Stimulated activated CD4-positive, alpha-beta T cell treated with anti-CD3 and anti-CD28 coated beads, Interleukin-1b, Interleukin-23, amount 100 ng/mL, for 4 hours (primary cell): ENCODE results near the gene PLXNB3.
"Not testable (repeated sequence)": the region's sequence is repeated elsewhere in the genome, so short reads cannot be mapped to it uniquely, and the experiment has no call there.

Experiments
- DNase-seq, 2 donors: peaks; one replicate each; pipeline ENCODE4 v3.0.0-alpha.2; 2020; ENCODE audit warnings: low read depth in 2 of 2

The PLXNB3 gene

DNA sequence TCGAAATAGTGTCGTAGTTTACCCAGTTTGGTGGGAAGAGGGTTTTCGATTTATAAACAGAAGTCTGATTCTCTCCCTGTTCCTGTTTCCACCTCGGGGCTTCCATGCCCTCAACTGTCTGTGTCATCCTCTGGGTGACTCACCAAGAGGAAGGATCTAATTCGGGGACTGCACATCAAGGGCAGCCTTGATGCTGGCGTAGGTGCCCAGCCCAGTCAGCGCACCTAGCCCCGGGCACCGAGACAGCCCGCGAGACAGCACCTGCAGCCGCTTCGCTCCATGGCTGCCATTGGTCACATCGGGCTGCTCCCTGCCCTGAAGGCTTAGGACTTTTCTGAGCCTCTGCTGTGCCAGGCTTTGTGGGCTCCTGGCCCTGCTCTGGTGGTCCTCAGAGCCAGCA lies 31.6 kb upstream of the PLXNB3 start:
- DNase-seq: no peak

DNA sequence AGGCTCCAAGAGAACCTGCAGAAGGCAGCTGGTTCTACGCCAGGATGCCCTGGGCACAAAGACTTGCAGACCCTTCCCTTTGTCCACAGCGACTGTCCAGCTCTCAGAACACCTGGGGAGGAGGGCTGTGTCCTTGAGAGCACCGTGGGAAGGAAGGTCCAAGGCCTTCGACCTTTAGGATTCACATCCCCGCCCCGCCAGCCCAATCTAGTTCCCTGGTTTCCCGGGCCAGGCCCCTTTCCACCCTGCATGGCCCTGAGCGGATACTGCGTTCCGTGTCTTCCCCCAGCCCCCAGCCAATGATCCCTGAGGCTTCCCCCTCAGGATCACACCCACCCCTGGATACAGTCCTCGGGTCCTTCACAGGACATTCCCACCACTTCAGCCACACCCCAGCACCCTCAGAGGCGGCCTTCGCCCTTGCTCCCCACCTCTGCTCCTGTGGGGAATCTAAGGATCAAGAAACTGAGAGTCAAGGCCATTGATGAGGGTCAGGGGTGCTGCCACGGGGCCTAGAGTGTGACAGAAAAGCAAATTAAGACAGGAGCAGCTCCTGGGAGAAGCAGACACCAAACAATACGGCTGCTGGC lies 30.3 kb upstream of the PLXNB3 start:
- no peak for DNase-seq

DNA sequence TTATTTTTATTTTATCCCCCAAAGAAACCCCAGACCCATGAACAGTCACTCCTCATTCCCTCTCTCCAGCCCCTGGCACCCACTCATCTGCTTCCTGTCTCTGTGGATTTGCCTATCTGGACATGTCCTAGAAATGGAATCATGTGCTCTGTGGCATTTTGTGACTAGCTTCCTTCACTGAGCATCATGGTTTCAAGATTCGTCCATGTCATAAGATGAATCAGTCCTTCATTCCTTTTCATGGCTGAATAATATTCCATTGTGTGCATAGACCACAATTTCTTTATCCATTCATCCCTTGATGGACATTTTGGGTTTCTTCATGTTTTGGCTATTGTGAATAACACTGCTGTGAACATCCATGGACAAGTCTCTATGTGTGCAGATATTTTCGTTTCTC lies 29.2 kb upstream of the PLXNB3 start:
- DNase-seq: no peak

DNA sequence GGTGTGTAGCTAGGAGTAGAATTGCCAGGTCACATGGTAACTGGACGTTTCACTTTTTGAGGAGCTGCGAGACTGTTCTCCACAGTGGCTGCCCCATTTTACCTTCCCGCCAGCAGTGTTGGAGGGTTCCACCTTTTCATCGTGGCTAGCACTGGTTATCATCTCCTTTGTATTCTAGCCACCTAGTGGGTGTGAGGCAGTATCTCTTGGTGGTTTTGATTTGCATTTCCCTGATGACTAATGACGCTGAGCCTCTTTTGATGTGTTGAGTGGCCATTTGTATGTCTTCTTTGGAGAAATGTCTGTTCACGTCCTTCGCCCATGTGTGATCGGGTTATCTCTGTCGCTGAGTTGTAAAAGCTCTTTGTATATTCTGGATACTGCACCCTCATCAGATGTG lies 28.8 kb upstream of the PLXNB3 start:
- no peak for DNase-seq

DNA sequence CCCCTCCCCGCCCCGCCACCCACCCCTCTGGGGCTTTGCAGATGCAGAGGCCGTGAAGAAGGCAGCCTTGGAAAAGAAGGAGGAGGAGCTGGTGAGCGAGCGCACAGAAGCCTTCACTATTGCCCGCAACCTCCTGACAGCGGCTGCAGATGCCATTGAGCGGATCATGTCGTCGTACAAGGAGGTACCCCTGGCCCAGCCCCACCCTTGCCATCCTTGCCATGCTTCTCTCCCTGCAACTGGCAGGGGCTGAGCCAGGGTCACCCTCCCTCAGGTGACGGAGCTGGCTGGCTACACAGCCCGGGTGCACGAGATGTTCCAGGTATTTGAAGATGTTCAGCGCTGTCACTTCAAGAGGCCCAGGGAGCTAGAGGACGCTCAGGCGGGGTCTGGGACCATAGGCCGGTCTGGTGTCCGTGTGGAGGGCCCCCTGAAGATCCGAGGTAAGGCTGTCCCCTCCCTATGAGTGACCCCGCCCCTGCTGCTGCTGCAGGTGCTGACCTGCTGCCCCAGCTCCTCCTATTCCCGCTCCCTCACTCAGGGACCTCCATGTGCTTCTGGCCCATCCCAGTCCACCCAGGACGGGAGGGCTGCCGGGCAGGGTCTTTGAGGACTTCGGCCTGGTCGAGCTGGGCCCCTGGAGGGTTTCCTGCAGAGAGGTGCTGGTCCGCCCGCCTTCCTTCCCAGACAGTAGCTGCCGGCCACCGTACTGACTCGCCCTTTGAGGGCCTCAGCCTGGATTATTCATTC lies 27.8 kb upstream of the PLXNB3 start:
- no peak for DNase-seq

DNA sequence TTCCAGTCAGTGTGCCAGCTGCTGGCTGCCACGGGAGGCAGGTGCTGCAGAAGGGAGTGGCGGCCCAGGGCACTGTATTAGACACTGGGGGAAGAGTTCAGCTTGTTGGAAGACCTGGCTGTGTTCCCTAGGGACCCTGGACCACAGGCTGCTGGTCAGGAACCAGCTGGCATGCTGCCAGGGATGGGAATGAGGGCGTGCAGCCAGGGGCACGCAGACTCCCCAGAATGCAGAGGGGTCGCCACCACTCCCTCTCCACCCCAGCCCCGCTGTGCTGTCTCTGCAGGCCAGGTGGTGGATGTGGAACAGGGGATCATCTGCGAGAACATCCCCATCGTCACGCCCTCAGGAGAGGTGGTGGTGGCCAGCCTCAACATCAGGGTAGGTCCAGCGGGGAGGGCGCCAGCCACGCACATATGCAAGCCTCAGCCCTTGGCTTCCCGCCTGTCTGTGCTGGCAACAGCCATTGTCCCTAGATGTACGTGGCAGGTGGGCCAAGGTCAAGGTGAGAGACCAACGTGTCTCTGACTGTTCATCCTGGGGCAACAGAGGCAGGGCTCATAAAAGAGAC lies 27.1 kb upstream of the PLXNB3 start:
- no peak for DNase-seq

DNA sequence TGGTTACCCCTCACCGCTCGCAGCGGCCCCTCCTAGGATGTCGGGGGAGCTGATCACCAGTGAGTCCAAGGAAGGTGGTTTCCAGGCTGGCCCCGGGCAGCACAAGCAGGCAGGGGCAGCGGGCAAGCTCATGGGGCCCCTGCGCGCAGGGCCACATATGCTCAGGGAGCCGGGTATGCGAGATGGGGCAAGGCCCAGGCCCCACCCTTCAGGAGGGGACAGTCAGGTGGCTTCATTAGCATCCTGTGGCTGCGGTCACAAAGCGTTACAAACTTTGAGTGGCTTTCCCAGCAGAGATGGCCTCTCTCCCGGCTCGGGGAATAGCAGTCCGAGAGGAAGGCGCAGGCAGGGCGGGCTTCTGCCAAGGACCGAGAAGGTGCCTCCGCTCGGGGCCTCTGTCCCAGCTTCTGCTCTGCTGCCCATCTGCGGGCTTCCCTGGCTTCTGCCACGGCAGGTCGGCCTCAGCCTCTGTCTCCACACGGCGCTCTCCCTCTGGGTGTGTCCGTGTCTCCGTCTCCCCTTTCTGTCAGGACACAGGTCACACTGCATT lies 25.9 kb upstream of the PLXNB3 start:
- DNase-seq: no peak

DNA sequence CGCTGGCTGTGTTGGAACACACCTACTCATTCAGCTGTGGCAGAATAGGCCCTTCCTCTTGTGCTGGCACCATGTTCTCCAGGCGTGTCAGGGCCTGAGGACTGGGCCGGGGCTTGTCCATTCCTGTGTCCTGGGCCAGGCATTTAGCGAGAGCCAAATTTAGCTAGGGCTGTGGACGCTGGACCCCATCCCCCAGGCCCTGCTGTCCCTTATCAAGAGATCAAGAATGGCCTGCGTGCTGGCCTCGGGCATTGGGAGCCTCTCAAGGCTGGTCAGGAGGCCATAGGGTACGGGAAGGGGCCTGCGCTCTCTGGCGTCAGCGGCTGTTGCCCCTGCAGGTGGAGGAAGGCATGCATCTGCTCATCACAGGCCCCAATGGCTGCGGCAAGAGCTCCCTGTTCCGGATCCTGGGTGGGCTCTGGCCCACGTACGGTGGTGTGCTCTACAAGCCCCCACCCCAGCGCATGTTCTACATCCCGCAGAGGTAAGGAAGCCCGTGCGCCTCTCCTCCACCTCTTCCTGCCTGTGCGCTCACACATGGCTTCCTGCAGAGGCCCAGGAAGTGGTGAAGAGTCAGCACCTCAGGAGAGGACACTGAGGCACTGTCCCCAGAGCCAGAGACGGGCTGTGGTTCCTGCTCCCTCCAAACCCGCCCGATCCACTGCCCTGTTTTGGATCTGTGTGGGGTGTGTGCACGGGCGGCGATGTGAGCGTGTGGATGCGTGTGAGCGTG lies 24.1 kb upstream of the PLXNB3 start:
- no peak for DNase-seq

DNA sequence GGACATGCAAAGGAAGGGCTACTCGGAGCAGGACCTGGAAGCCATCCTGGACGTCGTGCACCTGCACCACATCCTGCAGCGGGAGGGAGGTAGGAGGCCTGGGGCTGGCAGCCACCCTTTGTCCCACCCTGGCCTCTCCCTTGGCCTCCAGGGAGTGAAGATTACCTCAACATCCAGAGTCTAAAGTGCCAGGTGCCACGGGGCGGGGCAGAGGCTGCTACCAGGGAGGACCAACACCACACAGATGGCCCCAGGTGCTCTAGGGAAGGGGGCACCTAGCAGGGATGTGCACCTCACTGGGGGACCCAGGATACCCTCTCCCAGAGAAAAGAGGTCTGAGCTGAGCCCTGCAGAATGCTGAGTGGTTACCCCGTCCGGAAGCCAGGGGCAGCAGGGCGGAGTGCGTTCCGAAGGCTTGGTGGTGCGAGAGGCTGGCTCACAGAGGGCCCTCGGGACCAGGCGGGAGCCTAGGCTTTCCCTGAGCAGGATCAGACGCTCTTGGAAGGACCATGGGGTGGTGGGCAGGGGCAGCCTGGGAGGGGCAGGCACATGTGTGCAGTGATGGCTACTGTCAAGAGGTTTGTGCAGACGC lies 23.3 kb upstream of the PLXNB3 start:
- DNase-seq: no peak

DNA sequence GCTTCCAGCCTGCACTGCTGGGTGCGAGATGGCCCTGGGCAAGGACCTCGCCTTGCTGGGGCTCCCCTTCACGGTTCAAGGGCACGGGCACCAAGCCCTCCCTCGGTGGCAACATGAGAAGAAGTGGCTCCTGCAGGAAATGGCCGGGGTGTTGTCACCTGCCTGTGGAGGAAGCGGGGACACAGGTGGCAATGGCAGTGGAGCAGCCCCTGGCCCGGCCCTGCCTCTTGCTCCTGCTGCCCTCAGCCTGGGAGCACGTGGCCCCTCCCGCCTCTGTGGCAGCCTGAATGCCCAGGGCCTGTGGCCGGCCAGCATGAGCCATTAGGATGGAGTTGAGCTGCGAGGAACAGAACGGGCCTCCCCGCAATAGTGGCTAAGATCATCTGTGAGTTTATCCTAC lies 22.6 kb upstream of the PLXNB3 start:
- no peak for DNase-seq

DNA sequence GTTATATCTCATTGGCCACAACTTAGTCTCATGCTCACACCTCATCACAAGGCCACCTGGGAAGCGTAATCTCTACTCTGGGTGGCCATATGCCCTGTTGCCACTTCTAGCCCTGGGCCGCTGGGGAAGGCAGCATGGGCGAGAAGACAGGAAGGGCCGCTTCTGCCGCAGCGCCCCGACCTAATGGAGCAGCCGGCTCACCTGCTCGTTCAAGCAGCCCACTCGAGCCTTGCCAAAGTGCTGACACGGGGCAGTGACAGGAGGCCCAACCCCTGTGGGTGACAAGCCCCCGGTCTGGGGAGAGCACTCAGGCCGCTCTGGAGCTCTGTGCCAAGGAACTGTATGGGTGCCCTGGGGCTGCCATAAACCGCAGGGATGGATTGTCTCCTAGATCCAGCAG lies 21.9 kb upstream of the PLXNB3 start:
- DNase-seq: not testable (repeated sequence)

DNA sequence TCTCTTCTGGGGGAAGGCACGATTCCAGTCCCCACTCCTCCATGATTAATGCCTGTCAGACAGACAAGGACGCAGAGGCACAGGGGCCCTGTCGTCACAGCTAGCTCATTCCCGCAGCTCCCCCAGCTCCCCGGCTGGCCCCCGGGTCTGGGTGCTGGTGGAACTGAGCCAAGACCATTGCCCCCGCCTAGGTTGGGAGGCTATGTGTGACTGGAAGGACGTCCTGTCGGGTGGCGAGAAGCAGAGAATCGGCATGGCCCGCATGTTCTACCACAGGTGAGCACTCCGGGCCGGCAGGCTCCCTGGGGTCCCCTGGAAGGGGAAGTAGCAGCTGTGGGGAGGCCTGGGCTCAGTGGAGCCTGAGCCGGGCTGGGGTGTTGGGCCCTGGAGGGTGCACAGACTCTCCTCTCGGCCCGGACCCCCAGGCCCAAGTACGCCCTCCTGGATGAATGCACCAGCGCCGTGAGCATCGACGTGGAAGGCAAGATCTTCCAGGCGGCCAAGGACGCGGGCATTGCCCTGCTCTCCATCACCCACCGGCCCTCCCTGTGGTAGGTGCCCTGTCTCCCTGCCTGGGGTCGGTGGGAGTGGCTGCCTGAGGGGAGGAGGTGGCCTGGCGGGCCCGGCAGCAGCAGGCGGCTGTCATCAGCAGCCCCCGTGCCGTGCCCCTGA lies 21.1 kb upstream of the PLXNB3 start:
- DNase-seq: not testable (repeated sequence)

DNA sequence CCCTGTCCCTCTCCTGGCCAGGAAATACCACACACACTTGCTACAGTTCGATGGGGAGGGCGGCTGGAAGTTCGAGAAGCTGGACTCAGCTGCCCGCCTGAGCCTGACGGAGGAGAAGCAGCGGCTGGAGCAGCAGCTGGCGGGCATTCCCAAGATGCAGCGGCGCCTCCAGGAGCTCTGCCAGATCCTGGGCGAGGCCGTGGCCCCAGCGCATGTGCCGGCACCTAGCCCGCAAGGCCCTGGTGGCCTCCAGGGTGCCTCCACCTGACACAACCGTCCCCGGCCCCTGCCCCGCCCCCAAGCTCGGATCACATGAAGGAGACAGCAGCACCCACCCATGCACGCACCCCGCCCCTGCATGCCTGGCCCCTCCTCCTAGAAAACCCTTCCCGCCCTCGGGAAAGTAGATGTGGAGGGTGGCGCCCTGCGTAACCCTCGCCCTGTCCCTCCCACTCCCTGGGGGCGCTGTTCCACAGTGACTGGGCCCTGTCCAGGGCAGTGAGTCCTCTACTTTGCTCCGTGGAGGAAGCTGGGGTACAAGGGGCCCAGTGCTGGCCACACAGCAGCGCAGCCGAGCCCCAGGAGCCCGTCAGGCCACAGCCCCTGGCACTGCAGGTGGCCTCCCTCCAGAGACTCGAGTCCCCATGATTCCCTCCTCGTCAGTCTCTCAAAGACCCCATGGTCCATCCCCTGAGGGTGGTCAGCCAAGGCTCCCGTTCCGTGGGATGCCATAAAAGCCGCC lies 20.4 kb upstream of the PLXNB3 start:
- DNase-seq: not testable (repeated sequence)

DNA sequence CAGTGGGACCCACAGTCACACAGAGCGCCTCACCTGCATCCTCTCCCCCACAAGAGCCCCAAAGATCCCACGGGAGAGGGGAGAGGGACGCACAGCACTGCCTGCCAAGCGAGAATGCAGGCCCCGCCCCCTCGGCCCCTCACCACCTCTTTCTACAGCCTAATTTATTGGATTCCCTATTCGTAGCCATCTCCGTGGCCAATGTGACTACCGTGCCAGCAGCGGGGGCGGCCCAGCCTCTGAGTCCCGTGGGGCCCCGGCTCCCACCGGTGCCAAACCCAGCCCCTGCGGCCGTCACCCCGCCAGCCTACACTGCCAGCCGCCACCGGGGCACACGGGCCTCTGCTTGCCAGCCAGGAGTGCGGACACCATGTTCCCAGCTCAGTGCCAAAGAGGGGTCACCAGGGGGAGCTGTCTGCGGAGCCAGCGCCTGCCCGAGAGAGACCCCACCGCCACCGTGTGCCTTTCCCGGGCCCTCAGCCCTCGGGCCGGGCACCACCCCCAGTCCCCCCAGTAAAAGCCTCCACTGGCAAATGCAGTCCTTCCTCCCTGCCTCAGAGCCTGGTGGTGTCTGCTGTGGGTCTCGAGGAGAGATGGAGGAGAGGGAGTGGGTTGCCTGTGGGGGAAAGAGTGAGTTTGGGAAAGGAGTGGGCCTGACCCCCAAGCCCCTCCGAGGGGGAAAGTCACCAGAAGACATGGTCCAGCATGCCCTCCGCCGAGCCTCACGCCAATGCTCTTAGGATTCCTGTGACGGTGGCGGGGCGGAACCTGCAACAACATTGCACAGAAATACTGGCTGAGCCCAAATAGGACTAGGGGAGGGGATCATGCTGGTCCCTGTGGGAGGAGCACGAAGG lies 19.6 kb upstream of the PLXNB3 start:
- DNase-seq: no peak

DNA sequence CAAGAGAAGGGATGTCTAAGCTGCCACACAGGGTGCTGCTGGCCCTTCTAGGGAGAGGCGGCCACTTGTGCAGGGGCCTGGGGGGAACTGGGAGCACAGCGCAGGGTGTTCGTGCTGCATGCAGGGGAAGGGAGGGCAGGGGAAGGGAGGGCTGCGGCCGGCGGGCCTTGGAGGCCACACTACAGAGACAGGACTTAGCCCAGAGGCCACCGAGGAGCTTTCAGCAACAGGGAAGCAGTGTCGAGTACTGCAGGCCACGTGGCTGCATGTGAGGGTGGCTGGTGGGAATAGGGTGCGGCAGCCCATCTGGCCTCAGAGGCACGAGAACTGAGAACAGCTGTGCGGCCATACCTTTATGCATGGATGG lies 19.0 kb upstream of the PLXNB3 start:
- not testable (repeated sequence) for DNase-seq

DNA sequence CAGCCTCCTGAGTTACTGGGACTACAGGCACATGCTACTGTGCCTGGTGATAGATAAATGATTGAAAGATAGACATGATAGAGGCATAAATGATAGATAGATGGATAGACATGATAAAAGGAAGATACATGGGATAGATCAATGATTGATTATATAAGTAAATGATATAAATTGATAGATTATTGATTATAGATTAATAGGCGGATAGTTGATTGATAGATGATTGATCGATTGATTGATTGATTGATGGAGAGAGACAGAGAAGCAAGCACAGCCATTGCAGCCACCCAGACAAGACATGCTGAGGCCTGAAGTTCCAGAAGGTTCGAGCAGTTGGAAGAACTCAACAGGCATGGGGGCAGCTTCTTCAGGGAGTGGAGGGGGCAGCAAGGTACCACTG lies 17.7 kb upstream of the PLXNB3 start:
- DNase-seq: no peak

DNA sequence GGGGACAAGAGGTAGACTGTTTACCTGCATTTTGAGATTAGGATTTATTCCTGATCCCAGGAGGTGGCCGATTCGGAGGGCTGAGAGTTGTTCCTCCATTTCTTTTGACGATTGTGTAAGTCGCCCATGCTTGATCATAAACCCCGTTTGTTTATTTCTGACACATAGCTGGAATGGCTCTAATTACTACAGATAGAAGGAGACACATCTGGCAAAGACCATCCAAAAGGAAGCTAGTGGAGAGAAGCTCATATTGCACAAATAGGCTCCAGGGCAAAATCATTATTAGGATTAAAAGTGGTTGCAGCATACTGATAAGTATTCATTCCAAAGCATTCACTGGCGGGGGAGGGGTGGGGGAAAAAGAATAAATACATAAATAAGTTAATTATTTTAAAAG lies 17.1 kb upstream of the PLXNB3 start:
- DNase-seq: not testable (repeated sequence)

DNA sequence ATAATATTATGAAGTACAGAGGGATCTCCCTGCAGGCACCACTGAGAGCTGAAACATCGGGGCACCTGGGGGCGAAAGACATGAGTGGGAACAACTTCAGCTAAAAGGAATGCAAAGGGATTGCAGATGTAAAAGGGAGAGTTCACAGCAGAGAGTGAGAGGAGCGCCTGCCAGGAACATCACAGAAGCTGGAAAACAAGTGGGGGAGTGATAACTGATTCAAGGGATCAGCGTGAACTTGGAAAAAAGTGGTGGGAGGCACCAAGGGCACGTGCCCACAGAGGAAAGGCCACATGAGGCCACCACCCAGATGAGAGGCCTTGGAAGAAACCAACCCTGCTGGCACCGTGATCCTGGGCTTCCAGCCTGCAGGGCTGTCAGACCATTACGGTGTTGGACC lies 15.0 kb upstream of the PLXNB3 start:
- not testable (repeated sequence) for DNase-seq

DNA sequence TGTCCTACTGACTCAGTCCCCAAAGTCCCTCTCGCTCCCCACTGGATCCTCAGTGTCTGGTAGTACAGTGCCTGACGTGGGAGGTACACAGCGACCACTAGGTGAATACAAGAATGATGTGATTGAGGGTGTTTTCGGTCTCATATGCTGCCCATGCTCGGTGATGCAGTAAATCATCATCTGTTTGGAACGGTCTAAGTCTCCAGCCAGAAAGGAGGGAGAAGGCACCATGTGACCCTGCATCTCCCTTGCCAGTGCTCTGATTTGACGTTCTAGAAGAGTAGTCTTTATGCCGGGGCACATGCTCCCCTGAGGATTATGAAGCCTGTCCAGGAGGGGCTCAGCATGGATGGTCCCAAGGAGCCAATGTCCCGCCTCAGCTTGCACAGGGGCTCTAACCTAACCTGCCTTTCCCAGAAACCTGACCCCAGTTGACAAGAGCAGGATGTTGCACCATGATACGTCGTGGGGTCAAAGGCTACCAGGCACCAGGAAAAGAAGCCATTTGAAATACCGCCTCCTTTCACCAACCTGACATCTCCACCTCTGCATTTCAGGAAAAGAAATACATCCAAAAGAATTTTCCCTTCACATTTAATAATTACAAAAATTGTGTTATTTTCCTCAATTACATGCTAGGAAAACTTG lies 13.8 kb upstream of the PLXNB3 start:
- DNase-seq: no peak
